Transverse colon (tissue), 3 donors: ENCODE data around the gene EMP3.

Experiments
- CTCF ChIP-seq, 5 experiments: fragments of 200-600 bp in 3 of 5; fragments of 450-650 bp in 2 of 5; sonication (generic) in 3 of 5; IDR thresholded peaks; 1 replicate in 2 of 5; 2 replicates in 3 of 5; pipeline ENCODE4 v1.5.1; 2016 to 2017; ENCODE audit warnings: antibody characterized with exemption in 5 of 5, inconsistent platforms in 3 of 5, mild to moderate bottlenecking in 2 of 5, moderate library complexity in 1 of 5
- POLR2A ChIP-seq: fragments of 450-650 bp; IDR thresholded peaks from one replicate; pipeline ENCODE4 v1.6.1; 2016; ENCODE audit warnings: antibody characterized with exemption, mild to moderate bottlenecking, moderate library complexity

- peak in 1 of 5 experiments; percentile 20 for TF ChIP-seq CTCF (IDR thresholded peaks at IDR 0.05)
- TF ChIP-seq POLR2A, result peak; percentile 68
Observed at GRCh38 chr19:48330012-48330681, 4.8 kb downstream of the EMP3 start.
